GM10266 (cell line): Measurements from ENCODE around the gene ABHD16B.

Source experiments
- DNase-seq: peaks from one replicate; pipeline ENCODE4 v3.0.0; 2012; ENCODE audit errors: extremely low spot score
- CTCF ChIP-seq: IDR thresholded peaks from 2 replicates; pipeline ENCODE4 v1.5.1; 2012; ENCODE audit warnings: mild to moderate bottlenecking, low read depth; ENCODE audit not compliant: control insufficient read depth, insufficient read depth; ENCODE audit errors: missing control alignments

ABHD16B gene

GRCh38 chr20:63884506-63885263 is 23.4 kb downstream of the ABHD16B start:
- no peak for TF ChIP-seq CTCF
- peak; percentile 72 for DNase-seq

DNA sequence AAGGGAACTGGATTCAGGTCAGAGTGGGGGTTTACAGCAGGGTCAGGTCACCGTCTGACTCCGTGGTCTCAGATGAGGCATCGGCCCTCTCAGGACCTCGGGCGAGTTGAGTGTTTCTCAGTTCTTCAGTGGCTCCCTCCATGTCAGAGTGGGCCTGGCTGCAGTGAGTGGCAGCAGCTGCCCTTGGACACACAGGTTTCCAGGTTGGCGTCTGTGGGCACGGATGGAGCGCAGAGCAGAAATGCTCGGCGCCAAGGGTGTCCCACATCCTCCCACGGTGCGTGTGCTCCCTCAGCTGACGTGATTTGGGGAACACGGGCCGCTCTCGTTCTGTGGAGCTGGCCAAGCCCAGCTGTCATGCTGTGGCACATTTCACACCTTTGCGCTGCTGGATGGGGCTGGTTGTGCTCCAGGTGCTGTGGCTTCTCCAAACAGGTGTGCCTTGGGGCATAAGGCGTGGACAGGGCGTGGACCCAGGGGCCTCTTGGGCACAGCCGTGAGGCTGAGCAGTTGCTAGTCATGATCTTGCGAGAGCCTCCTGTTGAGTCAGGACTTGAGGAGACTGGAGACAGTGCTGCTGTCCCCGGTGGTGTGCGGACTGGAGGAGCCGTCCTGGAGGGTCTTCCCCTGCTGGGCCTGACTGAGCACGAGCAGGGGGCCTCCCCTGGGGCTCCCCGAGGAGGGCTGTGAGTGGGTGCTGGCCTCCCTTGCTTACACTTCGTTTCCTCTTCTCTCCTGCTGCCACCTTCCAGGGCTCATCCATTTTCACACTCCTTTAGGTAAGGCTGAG is 24.2 kb downstream of the ABHD16B start:
- TF ChIP-seq CTCF: no peak
- peak; percentile 62 for DNase-seq

DNA sequence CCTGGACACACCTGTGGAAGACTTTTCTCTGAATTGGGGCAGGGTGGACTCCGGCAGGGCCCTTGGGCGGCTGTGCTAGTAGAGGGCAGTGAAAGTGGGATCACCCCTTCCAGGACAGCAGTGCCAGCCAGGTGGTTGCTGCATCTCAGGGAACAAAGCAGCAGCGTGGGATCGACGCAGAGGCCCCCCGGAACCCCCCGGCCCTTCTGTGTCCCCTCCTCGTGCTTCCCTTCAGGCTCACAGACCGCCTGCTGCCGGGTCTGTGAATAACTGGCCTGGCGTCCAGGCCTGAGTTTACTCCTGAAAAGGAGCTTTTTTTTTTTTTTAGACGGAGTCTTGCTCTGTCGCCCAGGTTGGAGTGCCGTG is 24.7 kb downstream of the ABHD16B start:
- no peak for DNase-seq
- TF ChIP-seq CTCF: no peak

- DNase-seq: no peak
- no peak for TF ChIP-seq CTCF
Measured at GRCh38 chr20:63886921-63887320, 25.6 kb downstream of the ABHD16B start.

DNA sequence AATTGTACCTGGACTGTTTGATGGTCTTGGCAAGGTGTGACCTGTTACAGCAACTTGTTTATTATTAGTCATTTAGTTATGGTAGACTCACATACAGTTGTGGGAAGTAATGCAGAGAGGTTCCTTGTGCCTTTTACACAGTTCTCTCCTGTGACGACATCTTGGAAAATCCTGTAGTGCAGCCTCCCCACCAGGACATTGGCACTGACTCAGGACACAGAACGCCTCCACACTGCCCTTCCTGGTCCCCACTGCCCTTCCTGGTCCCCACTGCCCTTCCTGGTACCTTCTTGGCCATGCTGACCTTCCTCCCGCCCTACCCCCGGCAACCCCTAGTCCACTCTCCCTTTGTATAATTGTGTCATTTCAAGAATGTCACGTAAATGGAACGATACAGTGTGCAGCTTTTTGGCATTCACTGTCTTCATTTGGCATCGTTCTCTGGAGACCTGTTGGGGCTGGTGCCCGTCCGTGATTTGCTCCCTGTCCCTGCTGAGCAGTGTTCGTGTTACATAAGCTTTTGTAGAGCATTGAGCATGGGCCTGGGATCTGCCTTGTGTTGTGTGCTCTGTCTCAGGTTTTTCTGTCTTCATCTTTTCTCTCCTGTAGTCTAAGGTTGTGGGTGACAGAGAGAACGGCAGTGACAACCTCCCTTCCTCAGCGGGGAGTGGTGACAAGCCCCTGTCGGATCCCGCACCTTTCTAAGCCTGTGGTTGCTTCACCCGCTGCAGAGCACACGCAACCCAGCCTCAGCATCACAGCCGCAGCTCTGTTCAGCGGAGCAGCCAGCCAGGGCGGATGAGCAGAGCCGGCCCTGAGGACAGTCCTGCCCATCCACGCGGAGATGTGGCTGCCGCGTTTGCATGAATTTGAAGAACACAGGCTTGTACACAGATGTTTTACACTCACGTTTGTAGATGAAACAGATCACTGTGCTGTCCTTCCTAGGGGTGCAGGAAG is 28.2 kb downstream of the ABHD16B start:
- no peak for DNase-seq
- no peak for TF ChIP-seq CTCF

GRCh38 chr20:63890201-63890576 is 28.9 kb downstream of the ABHD16B start:
- no peak for TF ChIP-seq CTCF
- DNase-seq: no peak
